HCEC 1CT (cell line): ENCODE measurements around the gene NKAIN2.
"Not testable (repeated sequence)": the region's sequence is repeated elsewhere in the genome, so short reads cannot be mapped to it uniquely, and the experiment has no call there.

Experiments used
- DNase-seq: peaks from one replicate; pipeline ENCODE4 v3.0.0-alpha.2; 2017

The NKAIN2 gene

DNA sequence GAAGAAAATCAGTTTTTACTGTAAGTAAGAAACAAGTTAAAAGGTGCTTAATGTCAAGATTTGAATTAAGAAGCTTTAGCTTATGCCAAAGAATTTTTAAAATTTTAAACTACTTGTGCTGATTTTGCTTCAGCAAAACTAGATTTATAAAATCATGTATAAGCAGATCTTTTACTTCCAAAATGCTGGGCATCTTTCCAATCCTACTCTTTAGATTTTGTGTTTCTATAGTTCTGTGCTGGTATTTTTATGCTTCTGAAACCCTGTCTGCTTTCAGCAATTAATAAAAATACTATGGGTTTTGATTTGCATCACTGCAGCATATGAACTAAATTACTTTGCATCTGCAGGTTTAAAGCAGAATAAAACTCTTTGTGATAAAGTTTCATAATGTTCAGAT lies 920.0 kb downstream of the NKAIN2 start:
- no peak for DNase-seq

DNA sequence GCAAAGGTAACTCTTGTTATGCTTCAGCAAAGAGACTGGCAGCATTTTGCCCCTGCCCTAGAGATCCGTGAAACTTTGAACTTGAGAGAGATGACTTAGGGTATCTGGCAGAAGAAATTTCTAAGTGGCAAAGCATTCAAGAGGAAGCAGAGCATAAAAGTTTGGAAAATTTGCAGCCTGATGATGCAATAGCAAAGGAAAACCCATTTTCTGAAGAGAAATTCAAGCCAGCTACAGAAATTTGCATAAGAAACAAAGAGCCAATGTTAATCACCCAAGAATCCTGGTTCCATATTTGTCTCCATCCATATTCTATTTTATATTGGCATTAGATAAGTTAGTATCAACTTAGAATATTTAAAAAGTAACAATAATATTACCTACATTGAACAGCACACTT lies 934.1 kb downstream of the NKAIN2 start:
- not testable (repeated sequence) for DNase-seq

DNA sequence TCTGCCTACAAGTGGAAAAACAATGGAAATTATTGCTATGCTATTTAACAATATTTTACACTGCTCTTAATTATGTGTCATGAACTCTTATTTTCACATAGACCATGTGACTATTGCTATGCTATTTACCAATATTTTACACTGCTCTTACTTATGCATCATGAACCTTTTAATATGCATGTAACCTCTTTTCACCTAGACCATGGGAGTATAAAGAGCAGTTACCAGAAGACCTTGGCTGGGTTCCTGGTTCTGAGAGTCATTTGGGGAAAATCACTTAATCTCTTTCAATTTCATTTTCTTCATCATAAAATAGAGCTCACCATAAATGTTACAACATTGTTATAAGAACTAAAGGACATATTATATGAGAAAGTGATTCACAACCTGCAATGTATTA lies 934.8 kb downstream of the NKAIN2 start:
- DNase-seq, result no peak

DNA sequence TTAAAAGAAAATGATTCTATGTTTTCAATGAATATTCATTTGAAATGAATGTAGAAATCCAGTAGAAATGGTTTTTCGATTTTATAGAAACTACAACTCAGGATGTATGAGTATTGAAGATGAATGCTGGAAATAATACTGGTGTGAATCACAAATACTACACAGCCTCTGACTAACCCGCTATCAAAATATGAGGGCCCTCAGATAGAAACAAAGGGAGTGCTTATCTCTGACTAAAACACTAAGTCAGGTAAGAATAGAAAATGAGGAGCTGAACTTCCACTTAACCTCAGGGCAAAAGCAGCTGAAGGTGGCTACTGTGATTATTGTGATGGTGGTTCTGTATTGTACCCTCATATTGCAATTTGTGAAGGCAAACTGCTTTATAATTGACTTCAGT lies 937.7 kb downstream of the NKAIN2 start:
- DNase-seq, result no peak

GRCh38 chr6:124742971-124743370 lies 939.3 kb downstream of the NKAIN2 start:
- peak; percentile 42 for DNase-seq

GRCh38 chr6:124743420-124743819 lies 939.8 kb downstream of the NKAIN2 start:
- DNase-seq, result no peak

GRCh38 chr6:124747349-124747748 lies 943.7 kb downstream of the NKAIN2 start:
- no peak for DNase-seq

DNA sequence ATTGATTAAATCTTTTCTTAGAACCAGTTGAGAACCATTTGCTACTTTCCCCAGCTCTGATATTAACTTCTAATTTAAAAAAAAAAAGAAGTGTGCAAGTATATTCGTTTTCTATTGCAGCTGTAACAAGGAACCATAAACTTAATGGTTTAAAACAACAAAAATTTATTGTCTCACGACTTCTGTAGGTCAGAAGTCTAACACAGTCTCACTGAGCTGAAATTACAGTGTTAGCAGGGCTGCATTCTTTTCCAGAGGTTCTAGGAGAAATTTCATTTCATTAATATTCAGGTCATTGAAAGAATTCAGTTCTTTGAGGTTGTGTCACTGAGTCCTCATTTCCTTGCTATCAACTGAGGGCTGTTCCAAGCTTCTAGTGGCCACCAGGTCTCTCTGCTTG lies 945.1 kb downstream of the NKAIN2 start:
- DNase-seq, result no peak

GRCh38 chr6:124753001-124753400 lies 949.3 kb downstream of the NKAIN2 start:
- DNase-seq, result no peak

DNA sequence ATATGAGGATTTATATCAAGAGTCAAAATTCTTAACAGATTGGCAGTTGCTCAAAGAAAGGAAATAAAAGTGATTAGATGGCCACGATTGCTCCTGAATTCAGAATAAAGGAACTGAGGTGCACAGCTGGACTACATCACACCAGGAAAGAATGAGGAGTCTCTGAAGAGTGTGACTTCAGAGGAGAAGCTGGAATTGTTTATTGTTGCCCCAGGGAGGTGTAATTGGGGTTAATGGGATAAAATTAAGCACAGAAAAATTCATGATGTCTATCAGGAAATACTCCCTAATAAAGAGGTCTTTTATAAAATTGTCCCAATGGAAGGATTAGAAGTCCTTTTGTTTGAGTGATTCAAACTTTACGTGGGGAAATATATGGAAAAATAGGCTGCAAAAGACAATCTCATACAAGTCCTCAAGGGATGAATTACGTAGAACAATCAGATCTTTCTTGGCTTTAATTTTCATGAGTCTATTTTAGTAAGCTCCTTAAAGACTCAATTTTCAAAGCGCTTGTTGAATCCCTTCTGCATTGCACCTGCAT lies 950.0 kb downstream of the NKAIN2 start:
- DNase-seq, result no peak

GRCh38 chr6:124755321-124755720 lies 951.7 kb downstream of the NKAIN2 start:
- DNase-seq, result no peak

- DNase-seq, result no peak
Measured at GRCh38 chr6:124757560-124757959, 953.9 kb downstream of the NKAIN2 start.

GRCh38 chr6:124758663-124759062 lies 955.0 kb downstream of the NKAIN2 start:
- no peak for DNase-seq

- no peak for DNase-seq
Measured at GRCh38 chr6:124765280-124765679, 961.6 kb downstream of the NKAIN2 start.

GRCh38 chr6:124768224-124768623 lies 964.6 kb downstream of the NKAIN2 start:
- DNase-seq, result no peak

DNA sequence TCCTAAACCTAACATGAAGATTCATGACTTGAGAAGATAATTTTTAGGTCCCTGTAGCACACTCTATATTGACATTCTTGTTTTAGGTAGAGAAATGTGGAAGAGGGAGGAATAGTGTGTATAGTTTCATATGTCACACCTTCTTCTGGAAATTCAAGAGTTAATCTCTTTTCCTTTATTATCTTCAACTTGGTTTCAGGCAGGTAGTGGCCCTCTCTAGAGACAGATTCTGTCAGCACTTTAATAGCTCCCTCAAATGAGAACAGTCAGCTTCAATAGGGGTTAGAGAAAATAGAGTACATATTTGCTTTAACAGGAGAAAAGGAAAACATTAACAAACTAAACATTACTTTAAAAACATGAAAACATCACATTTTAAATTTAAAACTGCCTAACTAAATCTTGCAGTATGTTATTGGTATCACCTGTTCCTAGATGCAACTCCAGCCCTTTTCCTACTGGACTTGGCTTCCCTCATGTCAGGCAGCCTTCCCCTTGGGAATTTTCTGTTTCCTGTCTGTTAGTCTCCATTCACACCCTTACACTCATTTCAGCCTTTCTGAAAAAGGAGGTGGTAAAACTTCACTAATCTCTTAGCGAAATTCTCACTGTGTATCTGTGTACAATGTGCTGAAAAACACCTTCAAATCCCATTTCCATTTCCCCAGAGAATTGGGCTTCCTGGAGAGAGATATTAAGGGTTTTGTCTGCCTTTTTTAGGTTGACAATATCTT lies 966.3 kb downstream of the NKAIN2 start:
- DNase-seq, result no peak

DNA sequence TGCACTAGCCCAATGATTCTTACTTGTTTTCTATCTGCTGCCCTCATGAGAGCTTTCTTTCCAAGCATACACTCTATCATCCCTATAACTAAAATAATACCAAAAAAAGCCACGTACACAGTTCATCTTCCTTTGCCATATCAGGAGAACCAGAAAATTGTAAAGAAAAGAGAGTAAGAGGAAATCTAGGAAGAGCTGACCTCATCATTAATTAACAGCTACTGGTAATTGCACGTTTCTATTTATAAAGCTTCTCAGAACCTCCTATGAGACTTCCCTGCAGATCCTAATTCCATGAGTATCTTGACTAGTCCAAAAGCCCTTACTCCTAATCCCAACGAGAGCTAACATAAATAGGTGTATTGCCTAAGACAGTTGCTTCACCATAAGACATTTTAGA lies 967.1 kb downstream of the NKAIN2 start:
- no peak for DNase-seq

GRCh38 chr6:124772733-124773319 lies 969.2 kb downstream of the NKAIN2 start:
- DNase-seq, result no peak

GRCh38 chr6:124775121-124775520 lies 971.5 kb downstream of the NKAIN2 start:
- no peak for DNase-seq

GRCh38 chr6:124777863-124778262 lies 974.2 kb downstream of the NKAIN2 start:
- DNase-seq, result no peak

GRCh38 chr6:124780623-124781022 lies 977.0 kb downstream of the NKAIN2 start:
- no peak for DNase-seq

DNA sequence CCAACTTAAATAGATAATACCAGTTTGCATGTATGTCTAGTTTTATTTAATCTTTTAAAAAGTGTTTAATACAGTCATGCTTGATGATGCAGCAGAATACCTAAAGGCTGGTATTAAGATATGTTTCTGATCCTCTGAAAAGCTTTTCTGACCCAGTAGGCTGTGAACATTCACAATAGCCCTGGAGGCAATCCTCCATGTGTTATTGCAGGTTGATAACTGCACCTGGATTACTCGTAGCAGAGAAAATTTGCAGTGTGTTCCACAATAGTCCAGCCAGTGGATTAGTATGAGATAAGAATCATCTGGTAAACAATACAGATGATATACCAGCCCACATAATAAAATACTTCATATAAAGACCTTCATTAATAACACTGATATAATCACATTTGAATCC lies 979.7 kb downstream of the NKAIN2 start:
- no peak for DNase-seq

- no peak for DNase-seq
Measured at GRCh38 chr6:124791156-124791555, 987.5 kb downstream of the NKAIN2 start.

GRCh38 chr6:124792386-124792785 lies 988.7 kb downstream of the NKAIN2 start:
- no peak for DNase-seq

- DNase-seq, result no peak
Measured at GRCh38 chr6:124793398-124793797, 989.7 kb downstream of the NKAIN2 start.
